DOHH2 (cell line): ENCODE results near the gene VSIG10L2.

Source experiments
- EZH2phosphoT487 ChIP-seq: fragments of 200-600 bp; sonication (generic); IDR thresholded peaks from 2 replicates; pipeline ENCODE4 v1.6.1; 2017; ENCODE audit warnings: borderline replicate concordance, mild to moderate bottlenecking, antibody characterized with exemption, low read length, moderate library complexity, mixed read lengths
- TF ChIP-seq, protein P1 (sequence below): fragments of 200-600 bp; sonication (generic); IDR thresholded peaks from one replicate; pipeline ENCODE4 v1.5.1; 2014; ENCODE audit warnings: antibody characterized with exemption, mild to moderate bottlenecking, low read depth, low read length; ENCODE audit not compliant: poor library complexity, severe bottlenecking

DNA sequence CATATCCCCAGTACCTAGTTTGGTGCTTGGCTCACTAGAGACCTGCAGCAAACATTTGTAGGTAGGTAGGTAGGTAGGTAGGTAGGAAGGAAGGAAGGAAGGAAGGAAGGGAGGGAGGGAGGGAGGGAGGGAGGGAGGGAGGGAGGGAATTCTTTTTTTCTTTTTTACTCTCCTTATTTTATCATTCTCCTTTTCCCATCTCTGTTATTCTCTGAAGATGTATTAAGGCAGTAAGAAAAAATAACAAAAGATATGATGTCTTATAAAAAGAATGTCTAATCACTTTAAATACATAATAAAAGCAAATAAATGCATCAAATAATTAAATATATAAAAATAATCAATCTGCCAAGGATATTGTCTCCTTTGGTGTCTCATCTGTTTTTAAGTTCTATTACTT, 28.4 kb downstream of the VSIG10L2 start:
- TF ChIP-seq, protein P1, sequence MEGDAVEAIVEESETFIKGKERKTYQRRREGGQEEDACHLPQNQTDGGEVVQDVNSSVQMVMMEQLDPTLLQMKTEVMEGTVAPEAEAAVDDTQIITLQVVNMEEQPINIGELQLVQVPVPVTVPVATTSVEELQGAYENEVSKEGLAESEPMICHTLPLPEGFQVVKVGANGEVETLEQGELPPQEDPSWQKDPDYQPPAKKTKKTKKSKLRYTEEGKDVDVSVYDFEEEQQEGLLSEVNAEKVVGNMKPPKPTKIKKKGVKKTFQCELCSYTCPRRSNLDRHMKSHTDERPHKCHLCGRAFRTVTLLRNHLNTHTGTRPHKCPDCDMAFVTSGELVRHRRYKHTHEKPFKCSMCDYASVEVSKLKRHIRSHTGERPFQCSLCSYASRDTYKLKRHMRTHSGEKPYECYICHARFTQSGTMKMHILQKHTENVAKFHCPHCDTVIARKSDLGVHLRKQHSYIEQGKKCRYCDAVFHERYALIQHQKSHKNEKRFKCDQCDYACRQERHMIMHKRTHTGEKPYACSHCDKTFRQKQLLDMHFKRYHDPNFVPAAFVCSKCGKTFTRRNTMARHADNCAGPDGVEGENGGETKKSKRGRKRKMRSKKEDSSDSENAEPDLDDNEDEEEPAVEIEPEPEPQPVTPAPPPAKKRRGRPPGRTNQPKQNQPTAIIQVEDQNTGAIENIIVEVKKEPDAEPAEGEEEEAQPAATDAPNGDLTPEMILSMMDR: no peak
- TF ChIP-seq EZH2phosphoT487: no peak
